LHCN-M2 (cell line): ENCODE measurements around the gene DNHD1. TPM values are rescaled to one million over a fixed set of nuclear protein-coding genes. Genes with fewer than 3 reads are reported as not detected.

ENCODE experiments used
- DNase-seq: peaks from one replicate; pipeline ENCODE4 v3.0.0-alpha.2; 2012; ENCODE audit warnings: low read depth
- polyA plus RNA-seq: library from polyadenylated mRNA; unstranded; fragments of >200 nt; gene quantifications from one replicate; pipeline ENCODE4 v1.2.1, GENCODE V29; 2012; ENCODE audit warnings: missing spikeins
- total RNA-seq: library from RNA; depleted of rRNA; stranded (reverse); fragments of >200 nt; gene quantifications from 2 replicates; pipeline ENCODE4 v1.2.3, GENCODE V29; 2014; rRNA removed

DNHD1 gene
- total RNA-seq: 1.7 and 2.2 TPM in 2 replicates
- 1.2 TPM for polyA plus RNA-seq

- no peak for DNase-seq
Measured at GRCh38 chr11:6497069-6497839, at the start of gene DNHD1. Gene DNHD1, plus strand, starts transcription at chr11:6497280. Its CDS starts 936 bp downstream, at chr11:6498216.

- no peak for DNase-seq
Measured at GRCh38 chr11:6448574-6448973, 48.5 kb upstream of the DNHD1 start.

GRCh38 chr11:6452219-6452618, 44.9 kb upstream of the DNHD1 start:
- peak; percentile 30 for DNase-seq

- DNase-seq: no peak
Measured at GRCh38 chr11:6453152-6453551, 43.9 kb upstream of the DNHD1 start.

GRCh38 chr11:6455070-6455469, 42.0 kb upstream of the DNHD1 start:
- no peak for DNase-seq

- no peak for DNase-seq
Measured at GRCh38 chr11:6456361-6457073, 40.6 kb upstream of the DNHD1 start.

- no peak for DNase-seq
Measured at GRCh38 chr11:6457581-6458320, 39.3 kb upstream of the DNHD1 start.

GRCh38 chr11:6458352-6459098, 38.6 kb upstream of the DNHD1 start:
- DNase-seq: no peak

GRCh38 chr11:6459099-6459450, 38.0 kb upstream of the DNHD1 start:
- DNase-seq: no peak

GRCh38 chr11:6468712-6469495, 28.2 kb upstream of the DNHD1 start:
- DNase-seq: peak; percentile 37

- no peak for DNase-seq
Measured at GRCh38 chr11:6469599-6469998, 27.5 kb upstream of the DNHD1 start.

GRCh38 chr11:6472934-6473333, 24.1 kb upstream of the DNHD1 start:
- no peak for DNase-seq

GRCh38 chr11:6473451-6474412, 23.3 kb upstream of the DNHD1 start, which contains the start of gene TRIM3:
Gene TRIM3, minus strand, starts transcription at chr11:6473941. Its CDS starts 8,246 bp downstream, at chr11:6465695.
- peak; percentile 80 for DNase-seq

- no peak for DNase-seq
Measured at GRCh38 chr11:6474413-6474792, 22.7 kb upstream of the DNHD1 start.

GRCh38 chr11:6474806-6475500, 22.1 kb upstream of the DNHD1 start:
- DNase-seq: no peak

GRCh38 chr11:6475936-6476335, 21.1 kb upstream of the DNHD1 start:
- DNase-seq: no peak

GRCh38 chr11:6476571-6476970, 20.5 kb upstream of the DNHD1 start:
- DNase-seq: no peak

GRCh38 chr11:6480299-6480914, 16.7 kb upstream of the DNHD1 start:
- DNase-seq: no peak
